NCI-H345 treated with DMSO at 0.1 percent for 48 hours (cell line): ENCODE results near the gene PEX5L.

Experiments
- DNase-seq: peaks from one replicate; lab custom pipeline; 2025; ENCODE audit not compliant: unreplicated experiment; lab: John Stamatoyannopoulos, UW

The PEX5L gene

DNA sequence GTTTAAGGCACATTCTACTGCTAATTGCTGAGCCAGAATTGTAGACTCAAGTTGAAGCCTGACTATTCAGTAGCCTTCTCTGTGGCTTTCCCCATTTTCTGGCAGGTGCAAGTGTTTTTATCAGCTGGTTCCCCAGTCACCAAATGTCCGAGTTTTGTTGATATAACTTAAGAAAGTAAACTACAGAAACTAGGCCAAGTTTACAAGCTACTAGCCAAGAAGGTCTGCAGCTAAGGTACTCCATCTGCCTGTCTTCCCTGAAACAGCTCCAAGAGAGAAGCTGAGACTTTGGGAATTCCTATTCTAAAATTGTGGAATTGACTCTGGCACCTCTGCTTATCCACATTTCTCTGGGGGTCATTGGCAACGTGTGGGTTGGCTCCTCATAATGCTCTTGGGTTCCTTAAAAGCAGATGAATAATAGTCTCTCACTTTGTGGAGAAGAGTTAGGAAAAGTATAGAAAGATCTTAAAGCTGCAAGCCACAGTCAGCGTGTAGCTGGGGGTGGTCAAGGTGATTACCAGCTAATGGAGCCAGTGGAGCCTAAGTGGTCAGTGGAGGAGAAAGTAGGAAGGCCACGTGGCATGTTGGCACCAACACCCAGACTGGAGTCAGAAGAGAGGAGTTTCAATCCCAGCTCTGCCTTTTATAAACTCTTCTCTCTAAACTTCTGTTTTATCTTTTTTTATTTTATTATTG lies 128.8 kb downstream of the PEX5L start:
- DNase-seq: no peak

DNA sequence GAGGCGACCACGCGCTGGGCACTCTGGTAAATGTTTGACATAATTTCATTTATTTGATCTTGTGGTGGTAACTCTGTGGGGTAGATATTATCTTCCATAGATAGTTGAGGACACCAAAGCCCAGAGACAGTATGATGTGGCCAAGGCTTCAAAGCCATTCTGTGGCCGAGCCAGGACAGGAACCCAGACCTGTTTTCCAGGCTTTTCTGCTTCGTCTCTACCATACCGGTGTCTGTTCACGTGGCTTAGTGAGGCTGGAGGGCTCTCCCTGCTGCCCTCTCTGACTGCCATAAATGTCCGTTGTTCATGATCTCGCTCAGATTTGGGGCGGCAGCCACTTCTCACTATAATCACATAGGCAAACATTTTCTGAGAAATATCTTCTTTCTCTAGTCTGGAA lies 134.7 kb downstream of the PEX5L start:
- no peak for DNase-seq

GRCh38 chr3:179898024-179898423 lies 138.7 kb downstream of the PEX5L start:
- no peak for DNase-seq

GRCh38 chr3:179897231-179897630 lies 139.5 kb downstream of the PEX5L start:
- no peak for DNase-seq

- no peak for DNase-seq
Observed at GRCh38 chr3:179896507-179896906, 140.2 kb downstream of the PEX5L start.

DNA sequence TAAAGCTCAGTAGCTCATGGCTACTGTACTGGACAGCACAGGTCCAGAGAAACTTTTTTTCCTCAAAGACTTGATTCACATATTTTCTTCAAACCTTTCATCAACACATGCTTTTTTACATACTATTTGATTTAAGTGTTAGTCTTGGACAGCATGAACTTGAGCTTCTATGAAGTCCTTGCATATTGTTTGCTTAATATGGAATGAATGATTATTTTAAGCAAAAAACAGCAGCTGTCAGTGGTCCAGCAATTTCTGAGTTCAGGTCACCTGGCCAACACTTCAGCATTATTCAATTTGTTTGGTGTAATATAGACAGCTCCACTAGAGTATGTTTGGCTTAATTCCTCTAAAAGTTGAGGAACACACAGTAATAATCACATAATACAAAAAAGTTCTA lies 141.4 kb downstream of the PEX5L start:
- DNase-seq: no peak

DNA sequence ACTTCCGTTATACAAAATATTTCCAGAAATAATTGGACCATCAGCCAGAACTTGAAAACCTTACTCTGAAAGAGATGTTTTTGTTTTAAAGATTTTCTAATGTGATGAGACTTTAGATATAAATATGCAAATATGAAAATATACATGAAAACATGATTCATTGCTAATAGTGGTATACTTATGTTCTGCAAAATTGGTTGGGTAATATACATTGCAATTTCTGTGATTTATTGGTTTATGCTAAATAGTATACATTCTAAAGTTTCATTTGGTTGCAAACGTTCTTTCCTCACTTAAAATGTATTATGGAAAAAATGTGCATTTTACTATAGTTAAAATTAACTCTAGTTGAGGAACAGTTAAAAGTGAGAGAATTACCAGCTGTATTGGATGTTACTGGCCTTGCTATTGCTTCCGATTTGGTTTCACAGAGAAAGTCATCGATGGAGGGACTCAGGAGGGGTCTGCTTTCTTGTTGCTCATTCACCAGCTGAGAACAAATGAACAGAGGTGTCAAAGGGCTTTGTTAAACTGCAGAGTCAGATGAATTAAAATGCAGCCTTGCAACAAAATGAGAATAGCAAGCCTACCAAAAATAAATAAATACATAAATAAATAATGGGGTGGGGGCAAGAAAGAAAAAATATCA lies 149.3 kb downstream of the PEX5L start:
- no peak for DNase-seq

DNA sequence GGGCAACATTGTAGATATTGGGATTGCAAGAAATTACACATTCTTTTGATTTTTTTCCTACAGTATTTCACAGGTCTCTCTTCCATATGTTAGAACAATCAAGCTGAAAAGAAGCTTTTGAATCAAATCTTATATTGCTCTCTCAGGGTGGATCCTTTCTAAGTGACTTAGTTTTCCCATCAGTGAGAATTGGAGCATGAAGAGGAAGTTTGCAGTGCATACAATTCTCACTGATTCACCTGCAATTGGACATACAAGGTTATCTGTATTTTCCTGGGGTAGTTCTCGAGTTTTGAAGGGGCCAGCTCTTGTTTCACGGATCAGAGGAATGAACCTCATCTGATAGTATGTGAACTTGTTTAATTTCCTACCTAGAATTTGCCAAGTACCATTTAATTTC lies 150.8 kb downstream of the PEX5L start:
- DNase-seq: no peak

- DNase-seq: no peak
Observed at GRCh38 chr3:179884136-179884535, 152.6 kb downstream of the PEX5L start.

DNA sequence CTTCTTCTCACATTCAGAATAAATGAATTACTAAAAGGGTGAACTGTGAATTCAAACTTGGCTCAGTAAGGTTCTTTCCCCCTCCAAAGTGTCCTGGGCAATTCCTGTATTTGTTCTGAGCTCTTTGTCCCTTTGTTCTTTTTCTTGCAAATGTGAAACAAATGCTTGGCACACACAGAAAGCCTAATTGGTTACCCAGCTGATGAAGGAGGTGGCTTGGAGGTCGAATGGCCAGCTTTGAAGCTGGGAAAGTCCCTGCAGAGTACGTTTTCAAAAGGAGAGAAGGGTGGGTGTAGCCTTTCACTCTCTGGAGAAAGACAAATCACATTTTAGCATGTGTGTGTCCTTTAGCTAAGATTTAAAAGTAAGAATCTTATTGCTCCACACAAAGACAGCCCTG lies 154.4 kb downstream of the PEX5L start:
- no peak for DNase-seq

DNA sequence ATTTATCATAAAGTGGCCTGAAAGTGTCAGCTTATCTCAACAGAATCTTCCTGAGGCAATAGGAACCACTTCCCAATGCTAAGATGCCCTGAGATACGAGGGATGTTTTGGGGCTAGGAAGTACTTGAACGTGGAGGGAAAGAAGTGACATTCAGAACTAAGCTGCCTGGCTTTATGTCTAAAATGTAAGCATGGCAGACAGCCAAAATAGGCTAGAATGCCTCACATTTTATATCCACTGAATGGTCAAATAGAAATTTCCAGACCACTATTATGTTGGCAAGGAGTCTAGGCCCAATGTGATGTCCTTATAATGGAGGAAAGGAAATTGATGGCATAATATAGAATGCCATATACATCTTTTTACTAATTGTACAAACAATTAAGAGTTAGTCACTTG lies 154.9 kb downstream of the PEX5L start:
- no peak for DNase-seq

DNA sequence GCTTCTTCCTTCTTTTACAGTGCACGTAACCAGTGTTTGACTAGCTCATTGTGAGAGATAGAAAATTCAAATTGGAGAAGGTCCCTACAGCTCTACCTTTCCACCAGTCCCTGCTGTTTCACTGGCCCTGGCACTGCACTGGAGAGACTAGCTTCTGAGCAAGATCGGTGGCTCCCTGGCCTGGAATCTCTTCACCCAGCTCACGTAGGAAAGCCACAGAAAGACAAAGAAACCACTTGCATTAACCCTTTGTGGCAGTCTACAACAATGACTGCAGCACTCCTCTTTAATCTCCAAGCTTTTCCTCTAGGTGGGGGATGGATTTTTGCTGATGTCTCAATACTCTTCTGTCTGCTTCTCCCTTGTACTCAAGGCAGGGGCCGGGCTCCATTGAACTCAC lies 155.9 kb downstream of the PEX5L start:
- DNase-seq: no peak

- no peak for DNase-seq
Observed at GRCh38 chr3:179876440-179876839, 160.3 kb downstream of the PEX5L start.

DNA sequence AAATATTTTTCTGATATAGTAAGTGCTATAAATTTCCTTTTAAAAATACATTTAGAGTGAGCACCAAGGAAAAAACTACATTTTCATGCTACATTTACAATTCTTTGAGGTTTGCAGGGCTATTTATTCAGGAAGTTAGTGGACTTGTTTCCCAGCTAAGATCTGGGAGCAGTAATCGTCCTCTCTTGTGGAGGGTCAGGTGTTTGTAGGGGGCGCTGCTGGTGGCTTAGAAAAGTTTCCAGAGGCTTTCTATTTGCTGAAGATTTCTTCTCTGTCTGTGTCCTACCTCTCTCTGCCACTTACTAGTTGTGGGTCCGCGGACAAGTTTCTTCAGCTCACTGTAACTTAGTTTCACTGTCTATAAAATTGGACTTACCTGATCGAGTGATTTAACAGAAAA lies 163.9 kb downstream of the PEX5L start:
- no peak for DNase-seq

GRCh38 chr3:179871782-179872181 lies 165.0 kb downstream of the PEX5L start:
- DNase-seq: no peak

- no peak for DNase-seq
Observed at GRCh38 chr3:179868715-179869114, 168.0 kb downstream of the PEX5L start.

GRCh38 chr3:179867961-179868360 lies 168.8 kb downstream of the PEX5L start:
- DNase-seq: no peak

DNA sequence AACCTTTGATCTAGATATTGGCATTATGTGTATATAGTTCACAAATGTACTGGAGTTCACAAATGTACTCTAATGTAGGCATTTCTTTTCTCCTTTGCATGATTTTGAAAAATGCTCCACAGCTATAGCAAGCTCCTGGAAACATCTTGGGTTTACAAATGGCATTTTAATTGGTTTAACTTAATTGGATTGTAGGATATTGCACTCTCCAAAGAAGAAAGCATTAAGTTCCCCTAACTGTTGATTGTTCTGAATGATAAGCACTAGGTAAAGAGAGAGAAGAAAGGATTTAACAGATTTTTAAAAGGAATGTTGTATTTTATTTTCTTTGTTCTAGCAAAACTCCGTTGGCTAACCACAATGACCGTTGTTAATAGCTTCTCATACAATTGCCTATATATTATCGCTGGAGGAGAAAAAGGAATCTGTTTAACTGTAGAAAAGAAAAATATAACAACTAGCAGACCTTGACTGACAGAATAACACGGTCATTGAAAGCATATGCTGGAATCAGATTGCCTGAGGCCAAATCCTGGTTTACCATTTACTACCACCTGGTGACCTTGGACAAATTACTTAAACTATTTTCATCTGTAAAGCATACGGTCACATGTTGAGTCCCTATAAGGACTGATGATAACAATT lies 170.8 kb downstream of the PEX5L start:
- no peak for DNase-seq

DNA sequence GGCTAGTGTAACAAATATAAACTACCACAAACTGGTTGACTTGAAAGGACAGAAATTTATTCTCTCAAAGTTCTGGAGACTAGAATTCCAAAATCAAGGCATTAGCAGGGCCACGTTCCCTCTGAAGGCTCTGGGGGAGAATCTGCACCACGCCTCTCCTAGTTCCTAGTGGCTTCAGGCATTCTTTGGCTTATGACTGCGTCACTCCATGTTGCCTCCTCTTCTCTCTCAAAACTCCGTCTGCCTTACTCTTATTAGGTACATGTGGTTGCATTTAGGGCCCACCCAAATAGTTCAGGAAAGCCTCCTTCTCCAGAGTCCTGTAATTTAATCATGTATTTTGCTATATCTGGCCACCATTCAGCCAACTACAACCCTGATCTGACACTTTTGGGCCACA lies 174.8 kb downstream of the PEX5L start:
- no peak for DNase-seq

DNA sequence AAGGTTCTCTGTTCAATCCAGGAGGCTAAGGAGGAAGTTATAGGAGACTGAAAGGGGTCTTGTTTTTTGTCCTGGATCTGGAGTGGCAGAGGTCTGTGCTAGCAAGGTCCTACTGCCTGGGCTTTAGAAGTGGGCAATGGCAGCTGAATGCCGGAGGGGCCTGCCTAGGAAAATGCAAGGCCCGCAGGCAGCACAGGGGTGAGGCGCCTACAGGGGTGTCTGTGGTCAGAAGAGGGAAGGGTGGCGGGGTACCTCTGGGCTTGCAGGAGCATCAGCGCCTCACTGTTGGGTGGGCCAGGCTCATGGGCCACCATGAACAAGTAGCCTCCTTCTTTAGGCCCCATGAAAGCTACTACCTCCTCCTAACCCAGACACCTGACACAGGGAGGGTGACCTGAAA lies 175.4 kb downstream of the PEX5L start:
- no peak for DNase-seq

- DNase-seq: no peak
Observed at GRCh38 chr3:179860275-179861107, 176.2 kb downstream of the PEX5L start.

DNA sequence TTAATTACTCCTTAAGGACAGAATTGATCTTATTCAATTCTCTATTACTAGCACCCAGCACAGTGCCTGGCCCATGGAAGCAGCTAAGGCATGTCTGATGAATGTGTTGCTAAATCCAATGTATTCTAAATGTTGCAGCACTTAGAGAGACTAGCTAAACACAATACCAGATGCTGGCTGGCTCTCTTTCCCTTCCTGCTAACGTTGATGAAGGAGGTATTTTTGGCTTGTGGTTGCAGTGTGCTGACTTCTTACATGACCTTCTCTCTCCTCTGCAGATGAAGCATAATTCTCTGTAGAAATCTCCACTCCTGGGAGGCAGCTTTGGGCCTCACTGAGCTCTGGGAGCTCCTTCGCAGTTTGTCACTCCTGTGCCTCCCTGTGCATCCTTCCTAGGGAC lies 183.6 kb downstream of the PEX5L start:
- no peak for DNase-seq
